GM12878 (cell line): ENCODE measurements around the gene HM13. TPM values are rescaled to one million over a fixed set of nuclear protein-coding genes. Genes with fewer than 3 reads are reported as not detected.

ENCODE experiments used
- IKZF2 ChIP-seq, 2 experiments: fragments of 450-650 bp; IDR thresholded peaks; 2 replicates each; pipeline ENCODE4 v1.6.1; 2017; ENCODE audit warnings: mild to moderate bottlenecking in 2 of 2, moderate library complexity in 2 of 2
- LARP7 ChIP-seq: fragments of 450-650 bp; IDR thresholded peaks from 2 replicates; pipeline ENCODE4 v1.6.1; 2017; ENCODE audit warnings: mild to moderate bottlenecking
- POU2F2 ChIP-seq: IDR thresholded peaks from 3 replicates; pipeline ENCODE4 v1.6.1; 2011; ENCODE audit warnings: low read depth, mild to moderate bottlenecking, low read length, borderline replicate concordance
- RB1 ChIP-seq: fragments of 450-650 bp; formaldehyde crosslinking; IDR thresholded peaks from 2 replicates; pipeline ENCODE4 v1.6.1; 2017; ENCODE audit warnings: mild to moderate bottlenecking, borderline replicate concordance
- RCOR1 ChIP-seq: conservative IDR thresholded peaks from 2 replicates; pipeline ENCODE4 v1.6.1; 2012; ENCODE audit warnings: low read depth, low read length, improper control_type of control experiment
- SIN3A ChIP-seq: IDR thresholded peaks from 2 replicates; pipeline ENCODE4 v1.6.1; 2012; ENCODE audit warnings: low read depth, low read length, improper control_type of control experiment
- SUPT20H ChIP-seq: IDR thresholded peaks from 2 replicates; pipeline ENCODE4 v1.6.1; 2011; ENCODE audit warnings: low read depth, mild to moderate bottlenecking, low read length, moderate library complexity, borderline replicate concordance; ENCODE audit not compliant: control insufficient read depth
- TBL1XR1 ChIP-seq: IDR thresholded peaks from 2 replicates; pipeline ENCODE4 v1.6.1; 2012; ENCODE audit warnings: low read depth, low read length, improper control_type of control experiment
- TCF12 ChIP-seq: IDR thresholded peaks from 2 replicates; pipeline ENCODE4 v1.6.1; 2011; ENCODE audit warnings: low read depth, mild to moderate bottlenecking, low read length
- ZNF207 ChIP-seq: fragments of 450-650 bp; IDR thresholded peaks from 2 replicates; pipeline ENCODE4 v1.6.1; 2014; ENCODE audit warnings: antibody characterized with exemption, mild to moderate bottlenecking, borderline replicate concordance
- polyA plus RNA-seq, 11 experiments: library from polyadenylated mRNA; depleted of rRNA in 4 of 11; unstranded in 6 of 11; stranded (reverse) in 5 of 11; fragments of >200 nt; fragmentation: Nextera tagmentation in 4 of 11; fragmentation: Illumina TruSeq in 1 of 11; extraction: Ambion mirVana in 4 of 11; extraction: Trizol in 1 of 11; gene quantifications; 1 replicate in 1 of 11; 2 replicates in 10 of 11; pipeline versions ENCODE4 v1.2.1 to v1.2.3, GENCODE V29; 2011 to 2016; ENCODE audit warnings: inconsistent platforms in 2 of 11, missing spikeins in 2 of 11, low read depth in 1 of 11
- total RNA-seq, 4 experiments: library from RNA; depleted of rRNA in 3 of 4; stranded (reverse); fragments of >200 nt in 3 of 4; fragmentation: Illumina TruSeq in 1 of 4; extraction: Trizol in 1 of 4; gene quantifications; 2 replicates each; pipeline versions ENCODE4 v1.2.1 to v1.2.3, GENCODE V29; 2013 to 2021
- TF ChIP-seq, protein P1 (sequence below): IDR thresholded peaks from 2 replicates; pipeline ENCODE4 v1.6.1; 2012; ENCODE audit warnings: low read depth, low read length, improper control_type of control experiment
- TF ChIP-seq, protein P2 (sequence below): fragments of 450-650 bp; formaldehyde crosslinking; IDR thresholded peaks from 2 replicates; pipeline ENCODE4 v1.4.0; 2020; ENCODE audit warnings: mild to moderate bottlenecking, moderate library complexity

The HM13 gene
- total and polyA plus RNA-seq, 10 of the 15 experiments (the other 5 are each of a cell fraction or from before 2014, with no cell fraction given) = 4.8 to 185 (median 81.7) TPM

GRCh38 chr20:31596831-31597480 lies 82.7 kb downstream of the HM13 start (continued):
- TF ChIP-seq, protein P1, sequence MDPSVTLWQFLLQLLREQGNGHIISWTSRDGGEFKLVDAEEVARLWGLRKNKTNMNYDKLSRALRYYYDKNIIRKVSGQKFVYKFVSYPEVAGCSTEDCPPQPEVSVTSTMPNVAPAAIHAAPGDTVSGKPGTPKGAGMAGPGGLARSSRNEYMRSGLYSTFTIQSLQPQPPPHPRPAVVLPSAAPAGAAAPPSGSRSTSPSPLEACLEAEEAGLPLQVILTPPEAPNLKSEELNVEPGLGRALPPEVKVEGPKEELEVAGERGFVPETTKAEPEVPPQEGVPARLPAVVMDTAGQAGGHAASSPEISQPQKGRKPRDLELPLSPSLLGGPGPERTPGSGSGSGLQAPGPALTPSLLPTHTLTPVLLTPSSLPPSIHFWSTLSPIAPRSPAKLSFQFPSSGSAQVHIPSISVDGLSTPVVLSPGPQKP = no peak
- TF ChIP-seq SUPT20H (no peak), SIN3A (no peak), POU2F2 (no peak), LARP7 (no peak), TBL1XR1 (no peak), IKZF2 (IDR thresholded peaks at IDR 0.05) (no peak), ZNF207 (no peak), RB1 (no peak), TCF12 (no peak), RCOR1 (no peak)
- TF ChIP-seq, protein P2, sequence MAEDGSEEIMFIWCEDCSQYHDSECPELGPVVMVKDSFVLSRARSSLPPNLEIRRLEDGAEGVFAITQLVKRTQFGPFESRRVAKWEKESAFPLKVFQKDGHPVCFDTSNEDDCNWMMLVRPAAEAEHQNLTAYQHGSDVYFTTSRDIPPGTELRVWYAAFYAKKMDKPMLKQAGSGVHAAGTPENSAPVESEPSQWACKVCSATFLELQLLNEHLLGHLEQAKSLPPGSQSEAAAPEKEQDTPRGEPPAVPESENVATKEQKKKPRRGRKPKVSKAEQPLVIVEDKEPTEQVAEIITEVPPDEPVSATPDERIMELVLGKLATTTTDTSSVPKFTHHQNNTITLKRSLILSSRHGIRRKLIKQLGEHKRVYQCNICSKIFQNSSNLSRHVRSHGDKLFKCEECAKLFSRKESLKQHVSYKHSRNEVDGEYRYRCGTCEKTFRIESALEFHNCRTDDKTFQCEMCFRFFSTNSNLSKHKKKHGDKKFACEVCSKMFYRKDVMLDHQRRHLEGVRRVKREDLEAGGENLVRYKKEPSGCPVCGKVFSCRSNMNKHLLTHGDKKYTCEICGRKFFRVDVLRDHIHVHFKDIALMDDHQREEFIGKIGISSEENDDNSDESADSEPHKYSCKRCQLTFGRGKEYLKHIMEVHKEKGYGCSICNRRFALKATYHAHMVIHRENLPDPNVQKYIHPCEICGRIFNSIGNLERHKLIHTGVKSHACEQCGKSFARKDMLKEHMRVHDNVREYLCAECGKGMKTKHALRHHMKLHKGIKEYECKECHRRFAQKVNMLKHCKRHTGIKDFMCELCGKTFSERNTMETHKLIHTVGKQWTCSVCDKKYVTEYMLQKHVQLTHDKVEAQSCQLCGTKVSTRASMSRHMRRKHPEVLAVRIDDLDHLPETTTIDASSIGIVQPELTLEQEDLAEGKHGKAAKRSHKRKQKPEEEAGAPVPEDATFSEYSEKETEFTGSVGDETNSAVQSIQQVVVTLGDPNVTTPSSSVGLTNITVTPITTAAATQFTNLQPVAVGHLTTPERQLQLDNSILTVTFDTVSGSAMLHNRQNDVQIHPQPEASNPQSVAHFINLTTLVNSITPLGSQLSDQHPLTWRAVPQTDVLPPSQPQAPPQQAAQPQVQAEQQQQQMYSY (CRISPR knock-in tag) = no peak
